ENCODE data around the gene ARFGEF3. TPM values are rescaled to one million over a fixed set of nuclear protein-coding genes. Genes with fewer than 3 reads are reported as not detected.

Gene ARFGEF3
- total and polyA plus RNA-seq, 2 donors (not counting 1 experiment from before 2014, with no cell fraction given): under 0.01 to 0.14 TPM

DNA sequence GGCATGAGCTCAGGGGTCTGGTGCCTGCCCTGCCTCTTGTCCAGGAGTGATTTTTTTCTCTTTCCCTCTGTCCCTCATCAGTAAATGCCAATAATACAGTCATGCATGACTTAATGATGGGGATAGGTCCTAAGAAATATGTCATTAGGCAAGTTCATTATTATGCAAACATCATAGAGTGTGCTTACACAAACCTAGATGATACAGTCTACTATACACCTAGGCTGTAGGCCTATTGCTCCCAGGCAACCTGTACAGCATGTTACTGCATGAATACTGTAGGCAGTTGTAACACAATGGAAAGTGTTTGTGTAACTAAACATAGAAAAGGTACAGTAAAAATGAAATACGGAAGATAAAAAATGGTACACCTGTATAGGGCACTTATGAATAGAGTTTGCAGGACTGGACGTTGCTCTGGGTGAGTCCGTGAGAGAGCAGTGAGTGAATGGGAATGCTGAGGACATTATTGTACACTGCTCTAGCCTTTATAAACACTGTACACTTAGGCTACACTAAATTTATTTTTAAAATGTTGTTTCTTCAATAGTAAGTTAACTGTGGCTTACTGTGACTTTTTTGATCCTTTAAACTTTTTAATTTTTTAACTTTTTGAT lies 34.5 kb downstream of the ARFGEF3 start:
- no peak for DNase-seq (ENCODE audit: low read depth in 2 of 2)
- no peaks in the 10 kb centered on the region for H3K27me3 ChIP-seq (ENCODE audit: control insufficient read depth, insufficient read depth, low read length)
- H4K20me1 ChIP-seq (ENCODE audit: control insufficient read depth, extremely low read depth, insufficient read depth, low read length): no peaks in the 10 kb centered on the region
- no peak for TF ChIP-seq EZH2 (IDR thresholded peaks at IDR 0.05; ENCODE audit: low read length, missing control alignments)
- TF ChIP-seq CTCF (conservative IDR thresholded peaks at IDR 0.05 in 1 of 2, IDR thresholded peaks at IDR 0.05 in 1 of 2; ENCODE audit: low read depth in 1 of 2, low read length in 2 of 2): no peak
- no peak overlapping the region for H3K4me3 ChIP-seq (replicated peaks in 1 of 4; ENCODE audit: control extremely low read depth in 1 of 4, insufficient read depth in 1 of 4, low read depth in 3 of 4, low read length in 4 of 4)
- no peaks in the 10 kb centered on the region for H3K36me3 ChIP-seq (ENCODE audit: control insufficient read depth, insufficient read depth, low read length)
- no peaks in the 10 kb centered on the region for H3K79me2 ChIP-seq (ENCODE audit: control insufficient read depth, insufficient read depth, low read length)
- no peaks in the 10 kb centered on the region for H3K9me3 ChIP-seq (ENCODE audit: control insufficient read depth, insufficient read depth, low read depth, low read length)
- no peak overlapping the region for H3K9ac ChIP-seq (ENCODE audit: insufficient read depth, low read length)
- no peak overlapping the region for H3K27ac ChIP-seq (ENCODE audit: insufficient read depth, low read length)
- no peak overlapping the region for H3K4me2 ChIP-seq (ENCODE audit: extremely low read depth, insufficient read depth, low read length)
- no peaks in the 10 kb centered on the region for H3K4me1 ChIP-seq (ENCODE audit: control insufficient read depth, extremely low read depth, insufficient read depth, low read length)
- no peak overlapping the region for H2AFZ ChIP-seq (ENCODE audit: low read length)

DNA sequence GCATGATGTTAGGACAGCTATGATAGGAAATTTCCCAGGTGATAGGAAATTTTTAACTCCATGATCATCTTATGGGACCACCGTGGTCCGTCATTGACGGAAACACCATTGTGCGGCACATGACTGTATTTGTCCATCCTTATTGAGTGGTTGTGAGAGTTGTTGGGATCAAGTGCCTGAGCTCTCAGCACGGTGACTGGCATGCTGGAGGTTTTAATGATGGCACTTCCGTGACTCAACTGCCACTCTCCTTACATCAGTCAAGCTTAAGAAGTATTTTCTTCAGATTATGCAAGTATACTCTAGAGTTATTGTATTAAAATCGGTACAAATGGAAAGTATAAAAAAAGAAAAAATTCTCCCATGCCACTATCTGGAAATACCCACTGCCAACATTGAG lies 35.8 kb downstream of the ARFGEF3 start:
- no peak overlapping the region for H3K4me2 ChIP-seq (ENCODE audit: extremely low read depth, insufficient read depth, low read length)
- no peaks in the 10 kb centered on the region for H3K79me2 ChIP-seq (ENCODE audit: control insufficient read depth, insufficient read depth, low read length)
- DNase-seq (ENCODE audit: low read depth in 2 of 2): no peak
- H3K9ac ChIP-seq (ENCODE audit: insufficient read depth, low read length): no peak overlapping the region
- no peak overlapping the region for H3K4me3 ChIP-seq (replicated peaks in 1 of 4; ENCODE audit: control extremely low read depth in 1 of 4, insufficient read depth in 1 of 4, low read depth in 3 of 4, low read length in 4 of 4)
- no peaks in the 10 kb centered on the region for H3K27me3 ChIP-seq (ENCODE audit: control insufficient read depth, insufficient read depth, low read length)
- H3K36me3 ChIP-seq (ENCODE audit: control insufficient read depth, insufficient read depth, low read length): no peaks in the 10 kb centered on the region
- H3K9me3 ChIP-seq (ENCODE audit: control insufficient read depth, insufficient read depth, low read depth, low read length): no peaks in the 10 kb centered on the region
- no peaks in the 10 kb centered on the region for H3K4me1 ChIP-seq (ENCODE audit: control insufficient read depth, extremely low read depth, insufficient read depth, low read length)
- no peaks in the 10 kb centered on the region for H4K20me1 ChIP-seq (ENCODE audit: control insufficient read depth, extremely low read depth, insufficient read depth, low read length)
- no peak overlapping the region for H3K27ac ChIP-seq (ENCODE audit: insufficient read depth, low read length)
- TF ChIP-seq EZH2 (IDR thresholded peaks at IDR 0.05; ENCODE audit: low read length, missing control alignments) (no peak), CTCF (conservative IDR thresholded peaks at IDR 0.05 in 1 of 2, IDR thresholded peaks at IDR 0.05 in 1 of 2; ENCODE audit: low read depth in 1 of 2, low read length in 2 of 2) (no peak)
- no peak overlapping the region for H2AFZ ChIP-seq (ENCODE audit: low read length)

- no peak overlapping the region for H2AFZ ChIP-seq (ENCODE audit: low read length)
- H3K9ac ChIP-seq (ENCODE audit: insufficient read depth, low read length): no peak overlapping the region
- H3K79me2 ChIP-seq (ENCODE audit: control insufficient read depth, insufficient read depth, low read length): no peaks in the 10 kb centered on the region
- no peaks in the 10 kb centered on the region for H3K36me3 ChIP-seq (ENCODE audit: control insufficient read depth, insufficient read depth, low read length)
- no peaks in the 10 kb centered on the region for H3K4me1 ChIP-seq (ENCODE audit: control insufficient read depth, extremely low read depth, insufficient read depth, low read length)
- no peak for TF ChIP-seq EZH2 (IDR thresholded peaks at IDR 0.05; ENCODE audit: low read length, missing control alignments)
- no peaks in the 10 kb centered on the region for H3K27me3 ChIP-seq (ENCODE audit: control insufficient read depth, insufficient read depth, low read length)
- no peaks in the 10 kb centered on the region for H4K20me1 ChIP-seq (ENCODE audit: control insufficient read depth, extremely low read depth, insufficient read depth, low read length)
- no peaks in the 10 kb centered on the region for H3K9me3 ChIP-seq (ENCODE audit: control insufficient read depth, insufficient read depth, low read depth, low read length)
- no peak for DNase-seq (ENCODE audit: low read depth in 2 of 2)
- no peak overlapping the region for H3K27ac ChIP-seq (ENCODE audit: insufficient read depth, low read length)
- H3K4me2 ChIP-seq (ENCODE audit: extremely low read depth, insufficient read depth, low read length): no peak overlapping the region
- H3K4me3 ChIP-seq (replicated peaks in 1 of 4; ENCODE audit: control extremely low read depth in 1 of 4, insufficient read depth in 1 of 4, low read depth in 3 of 4, low read length in 4 of 4): no peak overlapping the region
Observed at GRCh38 chr6:138198430-138199091, 36.8 kb downstream of the ARFGEF3 start.
